Medulla oblongata (tissue), 1 donor: ENCODE measurements around the gene CCDC200.
A peak's percentile ranks its signal among the peaks of the same experiment; 100 is the strongest.
"Not testable (repeated sequence)": the region's sequence is repeated elsewhere in the genome, so short reads cannot be mapped to it uniquely, and the experiment has no call there.

Experiments used
- DNase-seq: peaks from one replicate; pipeline ENCODE4 v3.0.0-alpha.2; 2015; ENCODE audit errors: extremely low spot score

The CCDC200 gene

GRCh38 chr17:43216369-43216761 lies 12.1 kb downstream of the CCDC200 start:
- DNase-seq: no peak

GRCh38 chr17:43215341-43215740 lies 13.1 kb downstream of the CCDC200 start:
- DNase-seq: no peak

GRCh38 chr17:43213545-43213944 lies 14.9 kb downstream of the CCDC200 start:
- DNase-seq: no peak

- peak; percentile 66 for DNase-seq
Observed at GRCh38 chr17:43212641-43213490, 15.6 kb downstream of the CCDC200 start.

- peak; percentile 68 for DNase-seq
Observed at GRCh38 chr17:43211480-43212402, 16.7 kb downstream of the CCDC200 start, which contains the start of gene TMEM106A. Gene TMEM106A, plus strand, starts transcription at chr17:43211875. Its CDS starts 1,167 bp downstream, at chr17:43213042.

GRCh38 chr17:43211123-43211479 lies 17.3 kb downstream of the CCDC200 start:
- no peak for DNase-seq

- no peak for DNase-seq
Observed at GRCh38 chr17:43210576-43210975, 17.8 kb downstream of the CCDC200 start.

GRCh38 chr17:43203013-43203412 lies 25.4 kb downstream of the CCDC200 start:
- not testable (repeated sequence) for DNase-seq

- no peak for DNase-seq
Observed at GRCh38 chr17:43200127-43200526, 28.3 kb downstream of the CCDC200 start.

GRCh38 chr17:43199633-43200032 lies 28.8 kb downstream of the CCDC200 start:
- DNase-seq: no peak

GRCh38 chr17:43193251-43193650 lies 35.2 kb downstream of the CCDC200 start:
- no peak for DNase-seq

GRCh38 chr17:43186656-43187055 lies 41.8 kb downstream of the CCDC200 start:
- not testable (repeated sequence) for DNase-seq

GRCh38 chr17:43183921-43184320 lies 44.5 kb downstream of the CCDC200 start:
- DNase-seq: no peak

- no peak for DNase-seq
Observed at GRCh38 chr17:43176119-43176570, 52.3 kb downstream of the CCDC200 start.

GRCh38 chr17:43175213-43176118 lies 53.0 kb downstream of the CCDC200 start:
- no peak for DNase-seq

- DNase-seq: peak; percentile 80
Observed at GRCh38 chr17:43171586-43172487, 56.6 kb downstream of the CCDC200 start.
